Calu3 (cell line): ENCODE measurements around the gene TTC12. TPM values are rescaled to one million over a fixed set of nuclear protein-coding genes. Genes with fewer than 3 reads are reported as not detected.

Source experiments
- BruUV-seq: library from RNA; stranded (reverse); fragments of 400-500 nt; replicated peaks from 2 replicates; lab custom pipeline; 2021; lab: Mats Ljungman, UMichigan
- CTCF ChIA-PET: fragments of 300-600 bp; sonication (Branson Sonifier 250); formaldehyde crosslinking; loops from one replicate; lab custom pipeline; 2022; ENCODE audit warnings: antibody characterized with exemption; lab: Charles Lee
- DNase-seq: peaks from one replicate; pipeline ENCODE4 v3.0.0; 2022
- H3K27ac Mint-ChIP-seq: one replicate; pipeline ENCODE4 v1.8.0; 2022; ENCODE audit warnings: mixed read lengths; ENCODE audit not compliant: unreplicated experiment
- H3K27me3 Mint-ChIP-seq: one replicate; pipeline ENCODE4 v1.8.0; 2022; ENCODE audit warnings: mixed read lengths; ENCODE audit not compliant: unreplicated experiment
- H3K36me3 Mint-ChIP-seq: one replicate; pipeline ENCODE4 v1.8.0; 2022; ENCODE audit warnings: mild to moderate bottlenecking, moderate library complexity, mixed read lengths; ENCODE audit not compliant: insufficient read depth, unreplicated experiment
- H3K4me1 Mint-ChIP-seq: one replicate; pipeline ENCODE4 v1.8.0; 2022; ENCODE audit warnings: mild to moderate bottlenecking, low read depth, mixed read lengths; ENCODE audit not compliant: unreplicated experiment
- H3K4me3 Mint-ChIP-seq: one replicate; pipeline ENCODE4 v1.8.0; 2022; ENCODE audit warnings: mild to moderate bottlenecking, low read depth, moderate library complexity, mixed read lengths; ENCODE audit not compliant: unreplicated experiment
- H3K9me3 Mint-ChIP-seq: one replicate; pipeline ENCODE4 v1.8.0; 2022; ENCODE audit warnings: low read depth, mixed read lengths; ENCODE audit not compliant: unreplicated experiment
- CTCF ChIP-seq: fragments of 200-600 bp; IDR thresholded peaks from one replicate; pipeline ENCODE4 v1.8.0; 2022; ENCODE audit warnings: antibody characterized with exemption; ENCODE audit not compliant: unreplicated experiment
- intact Hi-C: fragments of 100-400 bp; cut with micrococcal nuclease; formaldehyde crosslinking; loops from one replicate; pipeline ENCODE4 v1.10.0; 2022; ENCODE audit not compliant: unreplicated experiment
- total RNA-seq: library from RNA; stranded (reverse); gene quantifications from 2 replicates; pipeline ENCODE4 v1.2.3, GENCODE V29; 2022

Gene TTC12
- total RNA-seq, 1 experiment from 2014 or later, result 15.0 TPM

DNA sequence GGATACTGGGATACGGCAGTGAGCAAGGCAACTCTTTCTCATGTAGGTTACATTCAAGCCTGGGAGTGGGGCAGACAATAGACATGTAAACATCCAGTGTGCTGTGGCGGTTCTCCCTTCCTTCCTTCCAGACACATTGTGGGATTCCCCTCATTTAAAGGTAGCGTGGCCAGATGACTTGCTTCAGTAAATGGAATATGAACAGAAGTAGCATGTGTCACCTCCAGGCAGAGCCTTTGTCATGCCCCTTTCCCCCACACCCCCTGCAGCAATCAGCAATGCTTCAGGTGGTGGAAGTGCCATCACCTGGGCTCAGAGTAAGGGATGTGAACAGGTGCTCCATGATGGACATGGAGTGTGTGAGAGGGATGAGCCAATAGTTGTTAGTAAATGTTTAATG lies 34.8 kb upstream of the TTC12 start:
- peaks cover 22% of the 10 kb centered on the region for H3K27me3 Mint-ChIP-seq
- no peaks in the 10 kb centered on the region for H3K36me3 Mint-ChIP-seq
- intact Hi-C loops, result no loop called here
- CTCF ChIA-PET, result no interaction called here
- H3K4me3 Mint-ChIP-seq, result no peak overlapping the region
- BruUV-seq, result no TSS peak
- H3K27ac Mint-ChIP-seq, result no peak overlapping the region
- no peaks in the 10 kb centered on the region for H3K4me1 Mint-ChIP-seq
- TF ChIP-seq CTCF, result no peak
- no peaks in the 10 kb centered on the region for H3K9me3 Mint-ChIP-seq
- no peak for DNase-seq

DNA sequence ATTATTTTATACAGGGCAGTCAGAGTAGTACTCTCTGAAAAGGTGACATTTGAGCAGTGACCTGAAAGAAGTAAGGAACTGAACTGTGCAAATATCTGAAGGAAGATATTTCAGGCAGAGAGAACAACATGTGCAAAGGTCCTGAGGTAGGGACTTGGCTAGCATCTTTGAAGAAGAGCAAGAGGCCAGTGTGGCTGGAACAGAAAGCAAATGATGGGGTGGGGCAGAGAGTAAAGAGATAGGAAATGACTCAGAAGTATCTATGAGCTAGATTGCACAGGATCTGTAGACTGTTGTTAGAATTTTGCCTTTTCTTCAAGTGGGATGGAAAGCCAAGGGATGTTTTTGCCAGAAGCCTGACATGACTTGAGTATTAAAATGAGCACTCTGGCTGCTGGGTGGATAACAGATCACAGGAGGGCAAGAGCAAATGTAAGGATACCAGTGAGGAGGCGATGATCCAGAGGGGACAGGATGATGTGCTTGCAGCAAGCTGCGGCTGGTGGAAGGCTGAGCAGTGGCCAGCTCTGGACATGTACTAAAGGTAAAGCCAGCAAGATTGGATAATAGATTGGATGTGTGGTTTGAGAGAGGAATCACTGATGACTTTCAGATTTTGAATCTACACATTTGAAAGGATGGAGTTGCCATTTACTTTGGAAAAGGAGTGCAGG lies 33.2 kb upstream of the TTC12 start:
- TF ChIP-seq CTCF, result no peak
- CTCF ChIA-PET, result no interaction called here
- H3K4me1 Mint-ChIP-seq, result no peaks in the 10 kb centered on the region
- H3K27ac Mint-ChIP-seq, result no peak overlapping the region
- no peak overlapping the region for H3K4me3 Mint-ChIP-seq
- no peaks in the 10 kb centered on the region for H3K9me3 Mint-ChIP-seq
- no TSS peak for BruUV-seq
- DNase-seq, result no peak
- H3K27me3 Mint-ChIP-seq, result peaks cover 6% of the 10 kb centered on the region
- H3K36me3 Mint-ChIP-seq, result no peaks in the 10 kb centered on the region
- intact Hi-C loops, result no loop called here

DNA sequence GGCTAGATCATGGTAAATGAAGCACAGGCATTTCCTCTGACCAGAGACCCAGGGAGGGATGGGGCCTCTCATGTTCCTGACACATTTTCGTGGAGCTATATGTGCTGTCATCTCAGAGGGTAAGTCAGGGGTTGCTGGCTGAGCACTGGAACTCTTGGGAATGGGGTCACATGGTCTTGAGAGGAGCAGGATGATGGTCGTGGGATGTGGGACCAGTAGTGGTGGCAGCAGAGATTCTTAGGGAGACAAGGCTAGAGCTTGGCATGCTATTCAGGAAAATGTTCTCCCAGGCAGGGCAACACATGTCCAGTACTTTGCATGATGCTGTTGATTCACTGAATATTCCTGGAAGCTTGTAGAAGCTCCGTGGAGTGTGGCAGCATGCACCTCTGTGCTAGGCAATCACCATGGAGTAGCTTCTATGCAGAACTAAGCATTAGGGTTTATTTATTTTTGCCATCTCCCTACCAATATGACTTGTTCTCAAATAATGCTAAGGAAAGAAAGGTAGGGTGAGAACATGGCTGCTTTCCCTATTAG lies 31.4 kb upstream of the TTC12 start:
- no TSS peak for BruUV-seq
- intact Hi-C loops, result no loop called here
- H3K27ac Mint-ChIP-seq, result no peak overlapping the region
- H3K9me3 Mint-ChIP-seq, result no peaks in the 10 kb centered on the region
- no peak overlapping the region for H3K4me3 Mint-ChIP-seq
- H3K27me3 Mint-ChIP-seq, result no peaks in the 10 kb centered on the region
- no peaks in the 10 kb centered on the region for H3K36me3 Mint-ChIP-seq
- TF ChIP-seq CTCF, result no peak
- H3K4me1 Mint-ChIP-seq, result no peaks in the 10 kb centered on the region
- no peak for DNase-seq
- CTCF ChIA-PET, result no interaction called here

DNA sequence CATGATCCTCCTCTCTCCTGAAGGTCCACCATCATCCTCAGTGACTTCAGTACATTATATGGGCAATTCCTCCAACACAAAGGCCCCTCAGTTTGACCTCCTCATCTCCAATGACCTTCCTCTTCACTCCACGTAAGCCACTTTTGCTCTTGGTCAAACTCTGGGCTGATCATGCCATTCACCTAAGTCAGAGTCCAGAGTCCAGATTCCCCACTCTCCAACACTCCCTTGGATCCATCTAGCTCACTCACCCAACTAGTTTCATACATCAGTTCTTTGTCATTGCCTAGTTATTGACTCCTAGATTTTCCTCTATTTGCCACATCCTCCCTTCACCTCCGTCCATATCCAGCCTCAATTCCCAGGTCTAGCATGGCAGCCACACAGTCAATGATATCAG lies 30.5 kb upstream of the TTC12 start:
- TF ChIP-seq CTCF, result no peak
- CTCF ChIA-PET, result no interaction called here
- intact Hi-C loops, result no loop called here
- no TSS peak for BruUV-seq
- Mint-ChIP-seq H3K4me3 (no peak overlapping the region), H3K4me1 (no peaks in the 10 kb centered on the region), H3K36me3 (no peaks in the 10 kb centered on the region), H3K9me3 (no peaks in the 10 kb centered on the region), H3K27ac (no peak overlapping the region), H3K27me3 (no peaks in the 10 kb centered on the region)
- no peak for DNase-seq
